ELF-1 (cell line): ENCODE measurements around the gene LPAR1.
"Not testable (repeated sequence)": the region's sequence is repeated elsewhere in the genome, so short reads cannot be mapped to it uniquely, and the experiment has no call there.

Source experiments
- DNase-seq: peaks from one replicate; pipeline ENCODE4 v3.0.0-alpha.2; 2016; ENCODE audit warnings: low read depth, low spot score

LPAR1 gene

DNA sequence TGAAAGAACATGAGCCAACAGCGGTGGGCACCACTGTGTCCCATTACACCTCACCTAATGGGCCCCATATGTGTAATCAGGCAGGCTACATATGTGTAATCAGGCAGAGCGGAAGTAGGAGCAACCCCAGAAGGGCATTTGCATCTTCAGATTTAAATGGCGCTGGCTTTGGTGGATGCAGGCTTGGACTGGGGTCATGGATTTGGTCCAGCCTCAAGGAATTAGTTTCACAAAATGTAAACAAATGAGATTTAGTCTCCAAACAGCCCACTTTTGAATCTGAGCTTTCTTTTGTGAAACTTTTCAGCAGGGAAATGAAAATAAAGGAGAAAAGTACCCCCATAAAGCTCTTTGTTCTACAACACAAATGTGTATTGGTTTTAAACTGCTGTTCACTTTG, 161.3 kb downstream of the LPAR1 start:
- no peak for DNase-seq

DNA sequence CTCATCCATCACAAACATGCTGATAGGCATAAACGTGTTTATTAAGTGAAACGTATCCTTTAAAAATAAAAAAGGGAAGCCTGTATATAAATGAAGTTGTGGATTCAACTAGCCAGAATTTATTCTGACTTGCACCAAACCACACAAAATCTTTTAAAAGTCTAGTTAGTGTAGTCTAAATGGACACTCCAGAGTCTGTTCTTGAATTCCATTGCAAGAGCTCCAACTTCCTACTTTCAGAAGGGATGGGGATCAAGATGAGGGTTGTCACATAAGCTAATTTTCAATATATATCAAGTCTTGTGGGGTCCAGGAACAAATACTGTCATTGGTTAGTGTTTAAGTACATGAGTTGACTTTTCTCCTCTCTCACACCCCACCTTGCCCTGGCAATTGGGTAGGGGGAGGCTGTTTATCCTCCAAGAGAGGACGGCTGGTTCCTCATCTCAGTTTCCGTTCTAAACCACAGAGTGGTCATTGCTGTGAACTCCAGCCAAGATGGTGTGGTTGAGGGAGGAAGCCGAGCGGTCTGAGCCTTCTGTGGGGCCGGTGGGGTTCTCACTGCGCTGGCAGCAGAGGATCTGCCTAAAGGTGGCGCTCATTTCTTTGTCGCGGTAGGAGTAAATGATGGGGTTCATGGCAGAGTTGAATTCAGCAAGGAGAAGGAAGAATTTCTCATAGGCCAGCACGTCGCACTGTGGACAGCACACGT, 163.2 kb downstream of the LPAR1 start:
- peak; percentile 27 for DNase-seq

DNA sequence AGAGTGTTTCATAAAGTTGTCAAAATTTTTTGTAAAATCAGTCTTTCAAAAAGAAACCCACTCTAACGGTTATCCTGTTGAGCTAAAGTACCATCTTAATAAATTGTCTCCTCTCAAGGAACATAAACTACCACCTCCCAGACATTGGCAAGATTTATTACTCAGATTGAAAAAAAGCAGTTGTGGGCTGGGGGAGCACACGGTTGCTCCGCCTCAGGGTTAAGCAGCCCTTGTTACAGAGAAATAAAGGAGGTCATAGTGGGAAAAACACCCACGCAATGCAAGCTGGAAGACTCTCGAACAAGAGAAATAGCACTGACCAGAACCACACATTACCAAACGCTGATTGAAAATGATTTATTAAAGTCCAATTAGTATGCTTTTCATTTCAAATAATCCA, 165.3 kb downstream of the LPAR1 start:
- DNase-seq, result no peak

DNA sequence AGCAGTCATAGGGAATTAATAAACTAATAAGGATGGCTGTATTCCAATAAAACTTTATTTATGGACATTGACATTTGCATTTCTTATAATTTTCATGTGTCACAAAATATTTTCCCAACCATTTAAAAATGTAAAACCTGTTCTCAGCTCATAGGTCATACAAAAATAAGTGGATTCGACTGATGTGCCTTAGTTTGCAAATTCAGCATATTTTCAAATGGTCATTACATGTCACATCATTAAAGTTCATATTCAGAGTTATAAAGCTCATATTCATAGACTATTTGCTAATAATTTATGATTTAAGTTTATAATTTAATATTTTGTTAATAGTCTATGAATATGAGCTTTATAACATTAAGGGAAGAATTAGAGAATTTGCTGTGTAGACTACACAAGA, 166.5 kb downstream of the LPAR1 start:
- DNase-seq, result no peak

GRCh38 chr9:110869931-110870330, 168.3 kb downstream of the LPAR1 start:
- no peak for DNase-seq

DNA sequence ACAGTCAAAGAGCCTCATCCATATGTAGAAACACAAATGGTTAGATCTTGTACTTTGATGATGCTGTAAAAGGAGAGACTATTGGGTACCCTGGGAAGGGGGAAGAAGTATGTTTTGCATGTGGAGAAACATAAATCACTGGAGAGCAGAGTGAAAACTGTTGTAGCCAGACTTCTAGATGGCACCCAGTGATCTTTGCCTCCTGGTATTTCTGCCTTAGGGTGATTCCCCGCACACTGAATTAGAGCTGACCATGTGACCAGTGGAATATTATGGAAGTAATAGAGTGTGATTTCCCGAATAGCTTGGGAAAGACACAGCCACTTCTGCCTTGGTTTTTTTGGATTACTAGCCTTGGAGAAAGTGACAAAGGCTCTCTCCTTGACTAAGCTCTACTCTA, 174.3 kb downstream of the LPAR1 start:
- no peak for DNase-seq

GRCh38 chr9:110861370-110862110, 176.7 kb downstream of the LPAR1 start:
- DNase-seq, result not testable (repeated sequence)

- DNase-seq, result no peak
Observed at GRCh38 chr9:110856772-110857171, 181.5 kb downstream of the LPAR1 start.

- DNase-seq, result peak; percentile 63
Observed at GRCh38 chr9:110850401-110851135, 187.7 kb downstream of the LPAR1 start.

- no peak for DNase-seq
Observed at GRCh38 chr9:110847671-110848070, 190.6 kb downstream of the LPAR1 start.

DNA sequence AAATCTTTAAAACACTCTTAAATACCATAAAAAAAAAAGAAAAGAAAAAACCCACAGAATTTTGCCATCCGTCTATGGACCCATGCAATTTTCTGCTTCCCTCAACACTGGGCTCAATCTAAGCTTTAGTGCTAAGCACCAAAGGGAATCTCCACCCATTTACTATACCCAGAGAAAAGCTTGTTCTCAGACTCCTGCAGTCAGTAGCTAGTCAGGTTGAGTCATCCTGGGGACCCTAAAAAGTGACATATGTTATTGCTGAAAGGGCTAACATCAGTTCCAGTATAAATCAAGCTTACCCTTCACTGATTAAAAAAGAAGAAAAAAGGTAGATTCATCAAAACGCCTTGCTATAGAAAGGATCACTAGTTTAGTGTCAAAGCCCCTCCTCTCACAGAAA, 192.1 kb downstream of the LPAR1 start:
- no peak for DNase-seq

DNA sequence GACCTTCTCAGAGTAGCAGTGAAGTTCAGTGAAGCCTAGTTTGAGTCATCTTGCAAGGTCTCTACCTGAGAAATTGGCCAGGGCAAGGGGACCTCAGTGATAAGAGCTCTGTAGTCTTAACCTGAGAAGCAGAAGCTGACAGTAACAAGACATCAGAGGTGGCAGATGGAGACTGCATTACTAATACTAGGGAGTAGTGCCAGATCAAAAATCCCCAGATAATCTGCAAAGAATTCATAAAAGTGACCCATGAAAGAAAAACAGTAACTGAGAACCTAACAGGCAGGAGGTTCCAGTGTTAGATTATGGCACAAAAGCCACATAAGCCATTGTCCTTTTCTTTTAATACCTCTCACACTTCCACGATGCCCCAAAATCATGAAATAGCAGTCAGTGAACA, 194.1 kb downstream of the LPAR1 start:
- DNase-seq, result no peak

GRCh38 chr9:110842986-110843385, 195.3 kb downstream of the LPAR1 start:
- no peak for DNase-seq

GRCh38 chr9:110842169-110842568, 196.1 kb downstream of the LPAR1 start:
- no peak for DNase-seq

GRCh38 chr9:110837401-110838005, 200.8 kb downstream of the LPAR1 start:
- no peak for DNase-seq

DNA sequence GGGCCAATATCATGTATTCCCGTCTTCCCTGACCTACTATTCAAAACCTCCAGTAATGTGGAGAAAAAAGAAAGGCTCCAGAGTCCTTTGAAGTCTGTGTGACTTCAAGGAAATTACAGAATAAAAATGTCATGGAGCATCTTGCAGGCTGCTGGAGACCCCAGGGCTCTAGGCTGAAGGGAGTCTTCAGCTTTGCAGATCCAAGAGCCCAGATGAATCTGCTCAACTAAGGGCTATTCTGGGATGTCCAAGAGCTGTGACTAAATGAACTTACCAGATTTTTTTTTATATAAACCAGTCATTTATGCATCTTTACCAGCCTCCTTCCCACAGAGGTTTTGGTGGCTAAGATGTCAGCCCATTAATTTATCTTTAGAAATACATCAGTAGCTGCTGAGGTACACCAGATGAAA, 202.4 kb downstream of the LPAR1 start:
- DNase-seq, result no peak

- DNase-seq, result no peak
Observed at GRCh38 chr9:110835404-110835803, 202.9 kb downstream of the LPAR1 start.

- no peak for DNase-seq
Observed at GRCh38 chr9:110832926-110833325, 205.3 kb downstream of the LPAR1 start.

DNA sequence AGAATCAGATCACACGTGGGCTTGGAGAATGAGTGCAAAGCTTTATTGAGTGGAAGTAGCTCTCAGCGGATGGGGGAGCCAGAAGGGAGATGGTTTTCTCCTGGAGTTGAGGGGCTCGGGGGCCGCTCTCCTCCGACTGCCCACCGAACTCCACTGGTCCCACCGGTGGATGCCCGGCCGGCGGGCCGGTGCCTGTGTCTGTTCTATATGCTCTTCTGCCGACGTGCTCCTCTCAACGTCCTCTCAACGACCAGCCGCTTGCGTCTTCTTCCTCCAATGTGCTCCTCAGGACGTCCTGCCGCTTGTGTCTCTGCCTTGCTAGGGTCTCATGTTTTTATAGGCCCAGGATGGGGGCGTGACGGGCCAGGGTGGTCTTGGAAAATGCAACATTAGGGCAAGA, 207.8 kb downstream of the LPAR1 start:
- DNase-seq, result no peak

GRCh38 chr9:110828264-110828663, 210.0 kb downstream of the LPAR1 start:
- DNase-seq, result no peak

DNA sequence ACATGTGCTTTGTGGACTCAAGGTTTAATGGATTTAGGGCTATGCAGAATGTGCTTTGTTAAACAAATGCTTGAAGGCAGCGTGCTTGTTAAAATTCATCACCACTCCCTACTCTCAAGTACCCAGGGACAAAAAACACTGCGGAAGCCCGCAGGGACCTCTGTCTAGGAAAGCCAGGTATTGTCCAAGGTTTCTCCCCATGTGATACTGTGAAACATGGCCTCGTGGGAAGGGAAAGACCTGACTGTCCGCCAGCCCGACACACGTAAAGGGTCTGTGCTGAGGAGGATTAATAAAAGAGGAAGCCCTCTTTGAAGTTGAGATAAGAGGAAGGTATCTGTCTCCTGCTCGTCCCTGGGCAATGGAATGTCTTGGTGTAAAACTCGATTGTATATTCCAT, 211.9 kb downstream of the LPAR1 start:
- DNase-seq, result peak; percentile 82

- DNase-seq, result peak; percentile 31
Observed at GRCh38 chr9:110825950-110826349, 212.3 kb downstream of the LPAR1 start.
